ENCODE data around the gene DNAJC6. TPM values are rescaled to one million over a fixed set of nuclear protein-coding genes. Genes with fewer than 3 reads are reported as not detected.

Gene DNAJC6
- polyA plus RNA-seq, 1 of the 3 experiments (the other 2 are of a cell fraction), result 1.9 TPM

DNA sequence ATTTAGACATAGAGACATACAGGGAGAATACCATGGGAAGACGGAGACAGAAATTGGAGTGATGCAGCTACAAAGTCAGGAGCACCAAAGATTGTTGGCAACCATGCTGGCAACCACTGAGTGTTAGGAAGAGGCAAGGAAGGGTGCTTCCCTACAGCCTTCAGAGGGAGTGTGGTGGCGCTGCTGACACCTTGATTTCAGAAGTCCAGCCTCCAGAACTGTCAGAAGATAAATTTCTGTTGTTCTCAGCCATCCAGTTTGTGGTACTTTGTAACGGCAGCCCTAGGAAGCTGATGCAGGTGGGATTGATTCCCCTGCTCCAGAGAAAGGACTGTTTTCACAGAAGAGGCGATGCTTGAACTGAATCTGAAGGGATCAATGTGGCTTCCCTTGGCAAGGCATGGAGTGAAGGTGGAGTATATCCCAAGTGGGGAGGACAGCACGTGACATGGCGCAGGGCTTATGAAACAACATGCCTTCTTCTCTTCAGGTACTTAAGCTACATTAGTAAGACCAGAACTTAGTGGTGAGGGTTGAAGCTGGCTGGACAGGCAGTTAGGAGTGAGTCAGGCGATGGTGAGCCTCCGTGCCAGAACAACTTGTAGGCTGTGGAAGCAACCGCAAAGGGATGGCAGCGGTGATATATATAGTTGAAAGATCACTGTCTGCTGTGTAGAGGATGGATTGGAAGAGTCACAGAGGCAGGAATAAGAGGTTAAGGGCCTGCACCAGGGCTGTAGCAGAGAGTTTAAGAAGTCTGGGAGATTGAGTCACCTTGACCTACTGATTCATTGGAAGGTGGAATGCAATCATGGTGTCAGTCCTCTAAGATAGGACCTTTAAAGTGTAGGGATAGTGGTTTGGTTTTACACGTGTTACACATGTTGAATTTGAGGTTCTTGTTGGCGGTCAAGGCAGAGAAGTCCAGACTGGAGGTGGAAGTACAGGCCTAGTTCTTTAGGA lies 113.2 kb downstream of the DNAJC6 start:
- peaks cover 41% of the 10 kb centered on the region for H3F3A ChIP-seq (replicated peaks; ENCODE audit: insufficient read depth)
- H3K9me3 ChIP-seq, result no peaks in the 10 kb centered on the region
- H3K36me3 ChIP-seq (replicated peaks in 1 of 2; ENCODE audit: control insufficient read depth in 1 of 2, insufficient read depth in 2 of 2, low read length in 1 of 2), result peaks cover 17 to 22% of the 10 kb centered on the region in 2 experiments
- H3K27ac ChIP-seq (ENCODE audit: low read depth in 2 of 2, low read length in 1 of 2), result peak overlapping the region in 1 of 2 experiments; percentile 95; a peak in 2 of 4 replicates
- H3K79me2 ChIP-seq (ENCODE audit: insufficient read depth), result peaks cover 58% of the 10 kb centered on the region
- WGBS (ENCODE audit: low lambda C conversion rate), result 94% methylated on average over 12 of the region's 12 CpGs
- CTCF ChIA-PET, result interaction anchor here (0.7 to 6.7 kb wide), 4 partner anchors 8 to 265 kb away, joined by 3 to 56 read pairs (median 6); no protein-coding TSS in a partner anchor
- no peak for DNase-seq
- no peak overlapping the region; the same call in 1 of the 2 replicates for H3K9ac ChIP-seq
- peaks cover 6% of the 10 kb centered on the region; the same call in 1 of the 2 replicates for H4K20me1 ChIP-seq (ENCODE audit: insufficient read depth)
- no peaks in the 10 kb centered on the region for H3K27me3 ChIP-seq (ENCODE audit: insufficient read depth)
- peak overlapping the region; percentile 80 for H3K4me2 ChIP-seq
- POLR2A ChIA-PET, result no interaction called here
- no peaks in the 10 kb centered on the region for H3K9me2 ChIP-seq
- peak overlapping the region; percentile 78 to 95; a peak in 2 of 4 replicates for H3K4me3 ChIP-seq (ENCODE audit: low read depth in 2 of 2, low read length in 1 of 2)
- H3K4me1 ChIP-seq (ENCODE audit: control insufficient read depth in 1 of 2, insufficient read depth in 2 of 2, low read depth in 1 of 2, low read length in 1 of 2), result peaks cover 13 to 23% of the 10 kb centered on the region in 2 experiments
- H2AFZ ChIP-seq (ENCODE audit: low read depth), result no peak overlapping the region
- TF ChIP-seq, protein P1, sequence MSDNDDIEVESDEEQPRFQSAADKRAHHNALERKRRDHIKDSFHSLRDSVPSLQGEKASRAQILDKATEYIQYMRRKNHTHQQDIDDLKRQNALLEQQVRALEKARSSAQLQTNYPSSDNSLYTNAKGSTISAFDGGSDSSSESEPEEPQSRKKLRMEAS (IDR thresholded peaks at IDR 0.05; ENCODE audit: low read depth), result 0 out of 2 replicates have a peak, but pooled peaks have one; percentile 24
- TF ChIP-seq POLR2AphosphoS5 (IDR thresholded peaks at IDR 0.05; ENCODE audit: low read depth, low read length) (no peak), MEF2A (IDR thresholded peaks at IDR 0.05; ENCODE audit: borderline replicate concordance, low read depth) (no peak), TEAD4 (IDR thresholded peaks at IDR 0.05; ENCODE audit: borderline replicate concordance, insufficient read depth) (no peak), RAD21 (IDR thresholded peaks at IDR 0.05; ENCODE audit: low read length) (no peak)

DNA sequence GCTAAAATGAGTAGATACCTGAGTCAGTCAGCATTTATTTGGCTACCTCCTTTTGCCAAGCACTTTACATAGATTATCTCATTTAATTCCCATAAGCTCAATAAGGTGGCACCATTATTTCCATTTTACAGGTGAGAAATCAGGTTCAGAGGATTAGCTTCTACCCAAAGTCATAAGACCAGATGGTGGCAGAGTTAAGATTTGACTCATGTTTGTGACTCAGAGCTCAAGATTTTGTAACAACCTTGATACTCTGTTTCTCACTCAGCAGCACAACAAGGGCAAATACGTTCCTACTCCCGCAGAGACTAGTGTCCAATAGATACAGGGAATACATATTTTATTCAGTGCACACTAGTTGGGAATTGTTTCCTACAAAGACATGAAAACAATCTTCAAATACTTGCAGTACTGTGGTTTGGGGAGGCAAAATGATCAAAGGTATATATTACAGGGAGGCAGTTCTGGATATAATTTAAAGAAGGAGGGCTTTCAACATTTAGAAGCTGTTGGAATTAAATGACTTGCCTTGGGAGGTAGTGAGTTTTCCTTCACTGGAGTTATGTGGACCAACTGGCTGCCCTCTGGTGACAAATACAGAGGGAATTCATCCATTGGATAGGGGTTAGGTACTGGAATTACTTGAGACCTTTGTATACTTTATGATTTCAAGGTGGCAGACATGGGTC lies 114.7 kb downstream of the DNAJC6 start:
- peak overlapping the region; percentile 26; the same call in 1 of the 2 replicates for H3K9ac ChIP-seq
- peaks cover 41% of the 10 kb centered on the region for H3F3A ChIP-seq (replicated peaks; ENCODE audit: insufficient read depth)
- peaks cover 6% of the 10 kb centered on the region; the same call in 1 of the 2 replicates for H4K20me1 ChIP-seq (ENCODE audit: insufficient read depth)
- peaks cover 26 to 28% of the 10 kb centered on the region in 2 experiments for H3K36me3 ChIP-seq (replicated peaks in 1 of 2; ENCODE audit: control insufficient read depth in 1 of 2, insufficient read depth in 2 of 2, low read length in 1 of 2)
- no peak overlapping the region for H3K4me3 ChIP-seq (ENCODE audit: low read depth in 2 of 2, low read length in 1 of 2)
- 31% methylated on average over 2 of the region's 2 CpGs for WGBS (ENCODE audit: low lambda C conversion rate)
- H3K4me1 ChIP-seq (ENCODE audit: control insufficient read depth in 1 of 2, insufficient read depth in 2 of 2, low read depth in 1 of 2, low read length in 1 of 2), result peaks cover 13 to 23% of the 10 kb centered on the region in 2 experiments
- 0 out of 2 replicates have a peak overlapping the region, but pooled peaks have one; percentile 80 for H3K4me2 ChIP-seq
- no peaks in the 10 kb centered on the region for H3K9me3 ChIP-seq
- ChIA-PET POLR2A (no interaction called here), CTCF (interaction anchor here (6.7 kb wide), 1 partner anchor 264 kb away, joined by 56 read pairs; no protein-coding TSS in a partner anchor)
- TF ChIP-seq, protein P2, sequence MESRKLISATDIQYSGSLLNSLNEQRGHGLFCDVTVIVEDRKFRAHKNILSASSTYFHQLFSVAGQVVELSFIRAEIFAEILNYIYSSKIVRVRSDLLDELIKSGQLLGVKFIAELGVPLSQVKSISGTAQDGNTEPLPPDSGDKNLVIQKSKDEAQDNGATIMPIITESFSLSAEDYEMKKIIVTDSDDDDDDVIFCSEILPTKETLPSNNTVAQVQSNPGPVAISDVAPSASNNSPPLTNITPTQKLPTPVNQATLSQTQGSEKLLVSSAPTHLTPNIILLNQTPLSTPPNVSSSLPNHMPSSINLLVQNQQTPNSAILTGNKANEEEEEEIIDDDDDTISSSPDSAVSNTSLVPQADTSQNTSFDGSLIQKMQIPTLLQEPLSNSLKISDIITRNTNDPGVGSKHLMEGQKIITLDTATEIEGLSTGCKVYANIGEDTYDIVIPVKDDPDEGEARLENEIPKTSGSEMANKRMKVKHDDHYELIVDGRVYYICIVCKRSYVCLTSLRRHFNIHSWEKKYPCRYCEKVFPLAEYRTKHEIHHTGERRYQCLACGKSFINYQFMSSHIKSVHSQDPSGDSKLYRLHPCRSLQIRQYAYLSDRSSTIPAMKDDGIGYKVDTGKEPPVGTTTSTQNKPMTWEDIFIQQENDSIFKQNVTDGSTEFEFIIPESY (IDR thresholded peaks at IDR 0.05; ENCODE audit: borderline replicate concordance, low read depth), result no peak
- TF ChIP-seq MXI1 (IDR thresholded peaks at IDR 0.05; ENCODE audit: low read depth, low read length) (no peak), POLR2AphosphoS5 (IDR thresholded peaks at IDR 0.05; ENCODE audit: low read depth, low read length) (peak; percentile 18; the same call in 1 of the 2 replicates), TCF12 (IDR thresholded peaks at IDR 0.05) (peak; percentile 70), GATA2 (CRISPR knock-in tag; IDR thresholded peaks at IDR 0.05) (no peak), NFIC (IDR thresholded peaks at IDR 0.05; ENCODE audit: borderline replicate concordance) (0 out of 2 replicates have a peak, but pooled peaks have one; percentile 5), JUND (IDR thresholded peaks at IDR 0.05) (peak; percentile 59), FOSL2 (IDR thresholded peaks at IDR 0.05; ENCODE audit: borderline replicate concordance, low read depth) (peak; percentile 92)
- TF ChIP-seq, protein P3, sequence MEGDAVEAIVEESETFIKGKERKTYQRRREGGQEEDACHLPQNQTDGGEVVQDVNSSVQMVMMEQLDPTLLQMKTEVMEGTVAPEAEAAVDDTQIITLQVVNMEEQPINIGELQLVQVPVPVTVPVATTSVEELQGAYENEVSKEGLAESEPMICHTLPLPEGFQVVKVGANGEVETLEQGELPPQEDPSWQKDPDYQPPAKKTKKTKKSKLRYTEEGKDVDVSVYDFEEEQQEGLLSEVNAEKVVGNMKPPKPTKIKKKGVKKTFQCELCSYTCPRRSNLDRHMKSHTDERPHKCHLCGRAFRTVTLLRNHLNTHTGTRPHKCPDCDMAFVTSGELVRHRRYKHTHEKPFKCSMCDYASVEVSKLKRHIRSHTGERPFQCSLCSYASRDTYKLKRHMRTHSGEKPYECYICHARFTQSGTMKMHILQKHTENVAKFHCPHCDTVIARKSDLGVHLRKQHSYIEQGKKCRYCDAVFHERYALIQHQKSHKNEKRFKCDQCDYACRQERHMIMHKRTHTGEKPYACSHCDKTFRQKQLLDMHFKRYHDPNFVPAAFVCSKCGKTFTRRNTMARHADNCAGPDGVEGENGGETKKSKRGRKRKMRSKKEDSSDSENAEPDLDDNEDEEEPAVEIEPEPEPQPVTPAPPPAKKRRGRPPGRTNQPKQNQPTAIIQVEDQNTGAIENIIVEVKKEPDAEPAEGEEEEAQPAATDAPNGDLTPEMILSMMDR (IDR thresholded peaks at IDR 0.05), result no peak
- TF ChIP-seq, protein P4, sequence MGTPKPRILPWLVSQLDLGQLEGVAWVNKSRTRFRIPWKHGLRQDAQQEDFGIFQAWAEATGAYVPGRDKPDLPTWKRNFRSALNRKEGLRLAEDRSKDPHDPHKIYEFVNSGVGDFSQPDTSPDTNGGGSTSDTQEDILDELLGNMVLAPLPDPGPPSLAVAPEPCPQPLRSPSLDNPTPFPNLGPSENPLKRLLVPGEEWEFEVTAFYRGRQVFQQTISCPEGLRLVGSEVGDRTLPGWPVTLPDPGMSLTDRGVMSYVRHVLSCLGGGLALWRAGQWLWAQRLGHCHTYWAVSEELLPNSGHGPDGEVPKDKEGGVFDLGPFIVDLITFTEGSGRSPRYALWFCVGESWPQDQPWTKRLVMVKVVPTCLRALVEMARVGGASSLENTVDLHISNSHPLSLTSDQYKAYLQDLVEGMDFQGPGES (IDR thresholded peaks at IDR 0.05; ENCODE audit: low read depth, low read length), result no peak
- H2AFZ ChIP-seq (ENCODE audit: low read depth), result no peak overlapping the region
- DNase-seq, result no peak
- H3K27me3 ChIP-seq (ENCODE audit: insufficient read depth), result no peaks in the 10 kb centered on the region
- no peaks in the 10 kb centered on the region for H3K9me2 ChIP-seq
- H3K27ac ChIP-seq (ENCODE audit: low read depth in 2 of 2, low read length in 1 of 2), result peak overlapping the region; percentile 44 to 74; a peak in 3 of 4 replicates
- peaks cover 60% of the 10 kb centered on the region for H3K79me2 ChIP-seq (ENCODE audit: insufficient read depth)
